Adrenal gland (tissue), 5 donors: Measurements from ENCODE around the gene MGMT.

Source experiments
- POLR2A ChIP-seq, 2 donors: fragments of 450-650 bp; IDR thresholded peaks; one replicate each; pipeline ENCODE4 v1.6.1; 2017; ENCODE audit warnings: antibody characterized with exemption in 2 of 2, mild to moderate bottlenecking in 2 of 2, moderate library complexity in 1 of 2
- TF ChIP-seq, protein P1 (sequence below), 6 experiments: fragments of 450-650 bp in 4 of 6; fragments of 200-600 bp in 2 of 6; sonication (generic) in 1 of 6; IDR thresholded peaks; 1 replicate in 5 of 6; 2 replicates in 1 of 6; pipeline versions ENCODE4 v1.5.1 to v1.8.0; 2016 to 2021; ENCODE audit warnings: antibody characterized with exemption in 6 of 6, mild to moderate bottlenecking in 2 of 6, moderate library complexity in 1 of 6
- donor health status: DM: no; HTN: no; CAD: no.

DNA sequence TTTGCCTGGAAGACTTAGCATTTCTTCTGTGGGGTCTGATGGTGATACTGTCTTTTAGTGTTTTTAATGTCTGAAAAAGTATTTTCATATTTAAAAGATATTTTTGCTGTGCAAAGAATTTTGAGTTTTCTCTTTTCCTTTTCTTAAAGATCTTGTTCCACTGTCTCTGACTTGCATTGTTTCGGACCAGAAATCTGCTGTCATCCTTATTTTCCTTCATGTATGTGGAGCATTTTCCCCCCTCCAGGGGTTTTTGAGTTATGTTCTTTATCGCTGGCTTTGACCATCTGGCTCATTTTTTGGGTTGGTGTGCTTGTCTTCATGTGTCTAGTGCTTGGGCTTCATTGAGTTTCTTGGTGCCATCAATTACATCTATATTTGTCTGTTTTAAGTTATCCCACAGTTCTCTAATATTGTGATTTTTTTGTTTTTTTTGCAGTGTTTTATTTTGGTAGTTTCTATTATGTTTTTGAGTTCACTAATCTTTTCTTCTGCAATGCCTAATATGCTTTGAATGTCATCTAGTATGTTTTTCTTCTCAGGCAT lies 119.9 kb downstream of the MGMT start:
- TF ChIP-seq, protein P1, sequence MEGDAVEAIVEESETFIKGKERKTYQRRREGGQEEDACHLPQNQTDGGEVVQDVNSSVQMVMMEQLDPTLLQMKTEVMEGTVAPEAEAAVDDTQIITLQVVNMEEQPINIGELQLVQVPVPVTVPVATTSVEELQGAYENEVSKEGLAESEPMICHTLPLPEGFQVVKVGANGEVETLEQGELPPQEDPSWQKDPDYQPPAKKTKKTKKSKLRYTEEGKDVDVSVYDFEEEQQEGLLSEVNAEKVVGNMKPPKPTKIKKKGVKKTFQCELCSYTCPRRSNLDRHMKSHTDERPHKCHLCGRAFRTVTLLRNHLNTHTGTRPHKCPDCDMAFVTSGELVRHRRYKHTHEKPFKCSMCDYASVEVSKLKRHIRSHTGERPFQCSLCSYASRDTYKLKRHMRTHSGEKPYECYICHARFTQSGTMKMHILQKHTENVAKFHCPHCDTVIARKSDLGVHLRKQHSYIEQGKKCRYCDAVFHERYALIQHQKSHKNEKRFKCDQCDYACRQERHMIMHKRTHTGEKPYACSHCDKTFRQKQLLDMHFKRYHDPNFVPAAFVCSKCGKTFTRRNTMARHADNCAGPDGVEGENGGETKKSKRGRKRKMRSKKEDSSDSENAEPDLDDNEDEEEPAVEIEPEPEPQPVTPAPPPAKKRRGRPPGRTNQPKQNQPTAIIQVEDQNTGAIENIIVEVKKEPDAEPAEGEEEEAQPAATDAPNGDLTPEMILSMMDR (IDR thresholded peaks at IDR 0.05), result no peak
- TF ChIP-seq POLR2A (IDR thresholded peaks at IDR 0.05), result no peak
